ENCODE data around the gene CEACAM18. TPM values are rescaled to one million over a fixed set of nuclear protein-coding genes. Genes with fewer than 3 reads are reported as not detected.

The CEACAM18 gene
- total and polyA plus RNA-seq, 2 experiments from 2014 or later = not detected

GRCh38 chr19:51501594-51502263, 23.4 kb downstream of the CEACAM18 start, which contains the start of gene SIGLEC12:
Gene SIGLEC12, minus strand, starts transcription at chr19:51501800. Its CDS starts 67 bp downstream, at chr19:51501733.
- H3K9me3 ChIP-seq (ENCODE audit: low read depth) = no peaks in the 10 kb centered on the region
- no peaks in the 10 kb centered on the region for H3K4me1 ChIP-seq (ENCODE audit: low read depth)
- no peak within 1 kb of the TSS for H3K4me3 ChIP-seq
- no peak within 1 kb of the TSS for H3K27ac ChIP-seq
- no peaks in the 10 kb centered on the region for H3K27me3 ChIP-seq
- TF ChIP-seq CTCF (IDR thresholded peaks at IDR 0.05; ENCODE audit: low read depth, low read length) = no peak
- no peak for DNase-seq (ENCODE audit: low read depth in 1 of 2, low spot score in 1 of 2)
- no peaks in the 10 kb centered on the region for H3K36me3 ChIP-seq

- no peaks in the 10 kb centered on the region for H3K9me3 ChIP-seq (ENCODE audit: low read depth)
- H3K4me3 ChIP-seq = no peak overlapping the region
- H3K27ac ChIP-seq = no peak overlapping the region
- H3K4me1 ChIP-seq (ENCODE audit: low read depth) = no peaks in the 10 kb centered on the region
- no peaks in the 10 kb centered on the region for H3K27me3 ChIP-seq
- TF ChIP-seq CTCF (IDR thresholded peaks at IDR 0.05; ENCODE audit: low read depth, low read length) = no peak
- no peak for DNase-seq (ENCODE audit: low read depth in 1 of 2, low spot score in 1 of 2)
- no peaks in the 10 kb centered on the region for H3K36me3 ChIP-seq
These were observed 25.0 kb downstream of the CEACAM18 start for GRCh38 chr19:51503286-51503817.

GRCh38 chr19:51503896-51504295, 25.6 kb downstream of the CEACAM18 start:
- H3K27me3 ChIP-seq = no peaks in the 10 kb centered on the region
- no peaks in the 10 kb centered on the region for H3K9me3 ChIP-seq (ENCODE audit: low read depth)
- no peak overlapping the region for H3K4me3 ChIP-seq
- H3K36me3 ChIP-seq = no peaks in the 10 kb centered on the region
- no peak for DNase-seq (ENCODE audit: low read depth in 1 of 2, low spot score in 1 of 2)
- no peak overlapping the region for H3K27ac ChIP-seq
- H3K4me1 ChIP-seq (ENCODE audit: low read depth) = no peaks in the 10 kb centered on the region
- TF ChIP-seq CTCF (IDR thresholded peaks at IDR 0.05; ENCODE audit: low read depth, low read length) = no peak

GRCh38 chr19:51505904-51506303, 27.6 kb downstream of the CEACAM18 start:
- no peak for DNase-seq (ENCODE audit: low read depth in 1 of 2, low spot score in 1 of 2)
- Histone ChIP-seq H3K9me3 (ENCODE audit: low read depth) (no peaks in the 10 kb centered on the region), H3K27me3 (no peaks in the 10 kb centered on the region), H3K27ac (no peak overlapping the region), H3K4me3 (no peak overlapping the region), H3K36me3 (no peaks in the 10 kb centered on the region), H3K4me1 (ENCODE audit: low read depth) (no peaks in the 10 kb centered on the region)
- TF ChIP-seq CTCF (IDR thresholded peaks at IDR 0.05; ENCODE audit: low read depth, low read length) = no peak

- H3K27ac ChIP-seq = no peak overlapping the region
- H3K36me3 ChIP-seq = no peaks in the 10 kb centered on the region
- H3K27me3 ChIP-seq = no peaks in the 10 kb centered on the region
- H3K4me3 ChIP-seq = no peak overlapping the region
- H3K9me3 ChIP-seq (ENCODE audit: low read depth) = no peaks in the 10 kb centered on the region
- DNase-seq (ENCODE audit: low read depth in 1 of 2, low spot score in 1 of 2) = no peak
- H3K4me1 ChIP-seq (ENCODE audit: low read depth) = no peaks in the 10 kb centered on the region
- no peak for TF ChIP-seq CTCF (IDR thresholded peaks at IDR 0.05; ENCODE audit: low read depth, low read length)
These were observed 28.9 kb downstream of the CEACAM18 start for GRCh38 chr19:51507192-51507591.

Data from cardiac muscle cell (in vitro differentiated cells and primary cell).